Middle frontal gyrus (tissue), 1 donor: Measurements from ENCODE around the gene NTM.
"Not testable (repeated sequence)": the region's sequence is repeated elsewhere in the genome, so short reads cannot be mapped to it uniquely, and the experiment has no call there.

Experiments used
- DNase-seq: peaks from one replicate; pipeline ENCODE4 v3.0.0-alpha.2; 2015; ENCODE audit warnings: low spot score; ENCODE audit errors: extremely low spot score

NTM gene

GRCh38 chr11:132288036-132288435, 917.6 kb downstream of the NTM start:
- DNase-seq: no peak

GRCh38 chr11:132289590-132290256, 919.3 kb downstream of the NTM start:
- no peak for DNase-seq

- DNase-seq: no peak
These were observed 923.2 kb downstream of the NTM start for GRCh38 chr11:132293586-132293985.

GRCh38 chr11:132296946-132297610, 926.7 kb downstream of the NTM start:
- no peak for DNase-seq

- DNase-seq: no peak
These were observed 927.9 kb downstream of the NTM start for GRCh38 chr11:132298357-132298756.

- no peak for DNase-seq
These were observed 929.9 kb downstream of the NTM start for GRCh38 chr11:132300283-132300682.

- no peak for DNase-seq
These were observed 931.0 kb downstream of the NTM start for GRCh38 chr11:132301465-132301864.

GRCh38 chr11:132301900-132302299, 931.5 kb downstream of the NTM start:
- no peak for DNase-seq

GRCh38 chr11:132307309-132308020, 937.0 kb downstream of the NTM start:
- DNase-seq: no peak

- no peak for DNase-seq
These were observed 940.3 kb downstream of the NTM start for GRCh38 chr11:132310390-132311375.

- DNase-seq: no peak
These were observed 941.3 kb downstream of the NTM start for GRCh38 chr11:132311703-132312102.

- no peak for DNase-seq
These were observed 941.7 kb downstream of the NTM start for GRCh38 chr11:132312161-132312560.

GRCh38 chr11:132312701-132313111, 942.3 kb downstream of the NTM start:
- no peak for DNase-seq

- DNase-seq: no peak
These were observed 944.6 kb downstream of the NTM start for GRCh38 chr11:132314911-132315455.

GRCh38 chr11:132315696-132316095, 945.3 kb downstream of the NTM start:
- no peak for DNase-seq

- no peak for DNase-seq
These were observed 948.2 kb downstream of the NTM start for GRCh38 chr11:132318421-132319157.

GRCh38 chr11:132319419-132319818, 949.0 kb downstream of the NTM start:
- not testable (repeated sequence) for DNase-seq

GRCh38 chr11:132330515-132330914, 960.1 kb downstream of the NTM start:
- DNase-seq: no peak

GRCh38 chr11:132332521-132332920, 962.1 kb downstream of the NTM start:
- DNase-seq: no peak

- DNase-seq: no peak
These were observed 964.4 kb downstream of the NTM start for GRCh38 chr11:132334769-132335280.
